Lower leg skin (tissue), 4 donors: Measurements from ENCODE around the gene NRN1L. TPM values are rescaled to one million over a fixed set of nuclear protein-coding genes. Genes with fewer than 3 reads are reported as not detected.
A peak's percentile ranks its signal among the peaks of the same experiment; 100 is the strongest.

Source experiments
- DNase-seq, 2 donors: peaks; one replicate each; pipeline ENCODE4 v3.0.0-alpha.2; 2019; ENCODE audit warnings: low spot score in 2 of 2
- H3K4me3 ChIP-seq: fragments of 200-600 bp; sonication (generic); 2 replicates; pipeline ENCODE4 v1.5.1; 2017; ENCODE audit warnings: mild to moderate bottlenecking, low read depth; ENCODE audit not compliant: poor library complexity, severe bottlenecking
- CTCF ChIP-seq, 3 donors: fragments of 450-650 bp; IDR thresholded peaks; one replicate each; pipeline ENCODE4 v1.5.1; 2016; ENCODE audit warnings: antibody characterized with exemption in 3 of 3, mild to moderate bottlenecking in 3 of 3, moderate library complexity in 2 of 3
- POLR2A ChIP-seq, 2 donors: fragments of 450-650 bp; IDR thresholded peaks; one replicate each; pipeline ENCODE4 v1.6.1; 2016 to 2017; ENCODE audit warnings: antibody characterized with exemption in 2 of 2, mild to moderate bottlenecking in 1 of 2, moderate library complexity in 1 of 2
- WGBS, 2 donors: methylation state at CpG; one replicate each; pipeline ENCODE4 v1.1.5; 2018; 5-methylcytosine and 5-hydroxymethylcytosine counted together
- intact Hi-C: fragments of 100-400 bp; cut with DNase I; formaldehyde crosslinking; loops from one replicate; pipeline ENCODE4 v1.15.0; 2023; ENCODE audit warnings: low total_unique reads
- total RNA-seq, 4 donors: library from RNA; depleted of rRNA; stranded (reverse); fragments of >200 nt; gene quantifications; one replicate each; pipeline ENCODE4 v1.1.0, GENCODE V29; 2016

The NRN1L gene
- total RNA-seq, 4 donors from 2014 or later: 0.65 to 3.7 (median 0.80) TPM; not detected in 1

- peak overlapping the region; percentile 7 for H3K4me3 ChIP-seq
- no peak for DNase-seq
- 37% methylated on average over 13 of the region's 13 CpGs for WGBS, 2 donors
- TF ChIP-seq POLR2A (IDR thresholded peaks at IDR 0.05) (no peak), CTCF (IDR thresholded peaks at IDR 0.05) (no peak)
- intact Hi-C loops: no loop called here
Observed at GRCh38 chr16:67935101-67935401, 50.4 kb downstream of the NRN1L start.

GRCh38 chr16:67935402-67936123 is 50.9 kb downstream of the NRN1L start:
- TF ChIP-seq POLR2A (IDR thresholded peaks at IDR 0.05) (peak in 1 of 2 donors; percentile 13), CTCF (IDR thresholded peaks at IDR 0.05) (no peak)
- H3K4me3 ChIP-seq: peak overlapping the region; percentile 71
- intact Hi-C loops: no loop called here
- DNase-seq: peak; percentile 96 to 99
- WGBS, 2 donors: 2% methylated on average over 42 of the region's 55 CpGs

Other genes with a start within 250 kb of the NRN1L start
- gene CARMIL2, start 239.7 kb upstream of the NRN1L start, total RNA-seq: 1 to 10 TPM in 2 of 4 donors, under 1 TPM in 2; 0.91 to 4.7 (median 1.9) TPM
- 10 to 100 TPM; 18.7 to 31.1 (median 23.4) TPM for gene ACD, start 224.6 kb upstream of the NRN1L start, total RNA-seq
- gene PARD6A, start 223.9 kb upstream of the NRN1L start, total RNA-seq: 1 to 10 TPM; 2.1 to 3.5 (median 2.4) TPM
- gene ENKD1, start 218.1 kb upstream of the NRN1L start, total RNA-seq: 10 to 100 TPM; 14.5 to 21.2 (median 17.5) TPM
- gene C16orf86, start 218.1 kb upstream of the NRN1L start, total RNA-seq: 10 to 100 TPM in 1 of 4 donors, 1 to 10 TPM in 3; 2.2 to 10.4 (median 7.2) TPM
- gene GFOD2, start 165.6 kb upstream of the NRN1L start, total RNA-seq: 10 to 100 TPM; 31.7 to 41.4 (median 33.5) TPM
- 10 to 100 TPM; 15.0 to 24.6 (median 17.9) TPM for gene RANBP10, start 78.3 kb upstream of the NRN1L start, total RNA-seq
- gene TSNAXIP1, start 78.0 kb upstream of the NRN1L start, total RNA-seq: under 1 TPM in 3 of 4 donors, not detected in 1; 0.15 to 0.75 (median 0.15) TPM
- 100 to 1,000 TPM in 1 of 4 donors, 10 to 100 TPM in 3; 61.3 to 102 (median 75.9) TPM for gene THAP11, start 42.6 kb upstream of the NRN1L start, total RNA-seq
- 100 to 1,000 TPM in 3 of 4 donors, 10 to 100 TPM in 1; 88.5 to 136 (median 109) TPM for gene NUTF2, start 38.0 kb upstream of the NRN1L start, total RNA-seq
- gene CENPT, start 37.2 kb upstream of the NRN1L start, total RNA-seq: 100 to 1,000 TPM in 3 of 4 donors, 10 to 100 TPM in 1; 77.6 to 205 (median 106) TPM
- gene EDC4, start 11.8 kb upstream of the NRN1L start, total RNA-seq: 10 to 100 TPM; 38.6 to 86.5 (median 56.7) TPM
- 10 to 100 TPM; 11.1 to 17.9 (median 14.4) TPM for gene PSKH1, start 8.4 kb downstream of the NRN1L start, total RNA-seq
- gene CTRL, start 47.0 kb downstream of the NRN1L start, total RNA-seq: 1 to 10 TPM in 1 of 4 donors, under 1 TPM in 1, not detected in 2; 0.84 to 1.7 TPM
- gene PSMB10, start 52.0 kb downstream of the NRN1L start, total RNA-seq: 10 to 100 TPM; 11.4 to 20.4 (median 17.8) TPM
- gene LCAT, start 59.2 kb downstream of the NRN1L start, total RNA-seq: 10 to 100 TPM in 3 of 4 donors, 1 to 10 TPM in 1; 6.4 to 16.5 (median 12.1) TPM
- gene SLC12A4, start 83.8 kb downstream of the NRN1L start, total RNA-seq: 10 to 100 TPM; 31.3 to 74.1 (median 50.9) TPM
- under 1 TPM in 2 of 4 donors, not detected in 2; 0.15 to 0.26 TPM for gene DPEP3, start 95.6 kb downstream of the NRN1L start, total RNA-seq
- gene DPEP2, start 114.6 kb downstream of the NRN1L start, total RNA-seq: 1 to 10 TPM in 3 of 4 donors, under 1 TPM in 1; 0.52 to 5.9 (median 1.7) TPM
- not detected for gene DPEP2NB, start 131.0 kb downstream of the NRN1L start, total RNA-seq
- 10 to 100 TPM; 11.0 to 21.1 (median 13.6) TPM for gene DDX28, start 138.3 kb downstream of the NRN1L start, total RNA-seq
- gene DUS2, start 138.4 kb downstream of the NRN1L start, total RNA-seq: 10 to 100 TPM; 13.7 to 24.0 (median 14.8) TPM
- 10 to 100 TPM; 28.2 to 49.2 (median 31.9) TPM for gene NFATC3, start 200.5 kb downstream of the NRN1L start, total RNA-seq